ENCODE results near the gene MYO7A.

The MYO7A gene

DNA sequence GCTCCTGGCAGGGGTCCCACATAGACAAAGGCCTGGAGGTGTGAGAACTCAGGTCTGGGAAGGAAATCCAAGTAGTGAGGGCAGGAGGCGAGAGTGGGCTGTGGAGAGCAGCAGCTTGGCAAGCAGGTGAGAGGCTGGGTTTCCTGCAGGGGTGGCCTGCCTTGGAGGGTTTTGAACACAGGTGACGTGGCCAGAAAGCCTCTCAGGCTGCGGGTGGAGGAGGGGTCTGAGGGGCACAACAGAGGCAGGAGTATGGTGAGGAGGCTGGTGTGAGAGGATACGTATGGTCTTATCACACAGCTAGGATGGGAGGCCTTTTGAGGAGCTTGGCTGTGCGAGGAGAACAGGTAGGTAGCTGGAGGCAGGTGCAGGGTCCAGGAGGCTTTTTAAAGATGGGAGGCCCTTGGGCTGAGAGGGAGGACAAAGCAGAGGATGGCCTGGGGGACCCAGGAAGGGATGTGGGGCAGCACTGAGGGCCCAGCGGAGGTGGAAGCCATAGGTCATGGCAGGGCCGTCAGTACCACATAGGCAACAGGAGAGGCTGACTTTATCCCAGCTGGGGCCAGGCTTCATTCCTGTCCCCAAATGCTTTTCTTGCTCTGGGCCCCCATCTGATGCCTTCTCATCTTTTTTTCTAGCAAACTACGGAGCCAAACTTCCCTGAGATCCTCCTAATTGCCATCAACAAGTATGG, 84.4 kb downstream of the MYO7A start:
- no peak for DNase-seq (ENCODE audit: low read depth in 4 of 4, low spot score in 1 of 4)

DNA sequence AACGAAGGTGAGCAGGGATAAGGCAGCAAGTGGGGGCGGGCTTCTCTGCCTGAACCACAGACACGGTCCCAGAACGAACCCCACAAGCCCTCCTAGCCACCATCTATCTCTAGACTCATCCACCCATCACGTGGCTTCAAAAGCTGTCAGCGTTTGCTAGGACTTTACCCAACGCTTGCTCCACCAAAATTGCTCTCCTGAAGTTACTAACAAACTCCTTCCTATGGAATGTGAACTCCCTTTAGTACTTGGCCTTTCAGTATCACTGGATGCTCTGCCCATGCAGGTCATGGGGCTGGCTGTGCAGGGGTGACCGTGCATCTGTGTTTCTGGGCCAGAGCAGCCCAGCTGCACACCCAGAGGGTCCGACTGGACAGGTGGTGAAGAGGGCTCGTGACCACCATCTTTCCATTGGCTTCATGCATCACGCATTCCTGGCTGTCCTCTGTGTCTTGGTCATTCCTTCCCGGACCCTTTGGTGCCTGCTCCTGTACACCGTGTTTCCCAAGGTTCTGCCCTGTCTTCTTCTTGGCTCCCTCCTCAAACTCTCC, 85.1 kb downstream of the MYO7A start:
- DNase-seq (ENCODE audit: low read depth in 4 of 4, low spot score in 1 of 4), result no peak

- no peak for DNase-seq (ENCODE audit: low read depth in 4 of 4, low spot score in 1 of 4)
Measured at GRCh38 chr11:77213589-77214428, 85.8 kb downstream of the MYO7A start.

DNA sequence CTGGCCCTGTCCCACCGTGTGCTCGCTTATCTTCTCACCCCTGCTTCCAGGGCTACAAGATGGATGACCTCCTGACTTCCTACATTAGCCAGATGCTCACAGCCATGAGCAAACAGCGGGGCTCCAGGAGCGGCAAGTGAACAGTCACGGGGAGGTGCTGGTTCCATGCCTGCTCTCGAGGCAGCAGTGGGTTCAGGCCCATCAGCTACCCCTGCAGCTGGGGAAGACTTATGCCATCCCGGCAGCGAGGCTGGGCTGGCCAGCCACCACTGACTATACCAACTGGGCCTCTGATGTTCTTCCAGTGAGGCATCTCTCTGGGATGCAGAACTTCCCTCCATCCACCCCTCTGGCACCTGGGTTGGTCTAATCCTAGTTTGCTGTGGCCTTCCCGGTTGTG, 86.5 kb downstream of the MYO7A start:
- no peak for DNase-seq (ENCODE audit: low read depth in 4 of 4, low spot score in 1 of 4)

- DNase-seq (ENCODE audit: low read depth in 4 of 4, low spot score in 1 of 4), result no peak
Measured at GRCh38 chr11:77215106-77215505, 87.1 kb downstream of the MYO7A start.

DNA sequence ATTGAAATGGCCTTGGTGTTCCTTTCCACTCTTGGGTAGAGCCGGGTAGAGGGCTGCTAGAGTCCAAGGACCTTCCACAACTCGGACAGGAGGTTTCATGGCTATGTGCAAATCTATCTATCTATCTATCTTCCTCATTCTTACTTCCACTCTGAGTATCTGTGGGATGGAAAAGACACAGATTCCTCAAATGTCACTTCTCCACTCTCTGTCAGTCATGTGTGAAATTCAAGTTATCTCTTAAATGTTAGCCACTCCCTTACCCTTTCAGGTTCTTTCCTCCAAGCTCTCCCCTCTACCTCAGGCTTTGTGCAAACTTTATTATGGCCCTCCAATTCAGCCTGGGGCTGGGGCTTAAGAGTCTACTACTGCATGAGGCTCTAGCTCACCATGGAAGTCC, 89.1 kb downstream of the MYO7A start:
- no peak for DNase-seq (ENCODE audit: low read depth in 4 of 4, low spot score in 1 of 4)

DNA sequence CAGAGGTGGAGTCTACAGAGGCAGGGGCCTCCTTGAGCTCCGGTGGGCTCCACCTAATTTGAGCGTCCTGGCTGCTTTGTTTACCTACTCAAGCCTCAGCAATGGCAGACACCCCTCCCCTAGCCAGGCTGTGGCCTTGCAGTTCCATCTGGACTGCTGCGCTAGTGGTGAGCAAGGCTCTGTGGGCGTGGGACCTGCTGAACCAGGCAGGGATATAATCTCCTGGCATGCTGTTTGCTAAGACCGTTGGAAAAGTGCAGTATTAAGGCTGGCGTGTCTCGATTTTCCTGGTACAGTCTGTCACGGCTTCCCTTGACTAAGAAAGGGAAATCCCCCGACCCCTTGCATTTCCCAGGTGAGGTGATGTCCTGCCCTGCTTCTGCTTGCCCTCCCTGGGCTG, 95.8 kb downstream of the MYO7A start:
- no peak for DNase-seq (ENCODE audit: low read depth in 4 of 4, low spot score in 1 of 4)

GRCh38 chr11:77230878-77231605, 103.0 kb downstream of the MYO7A start:
- DNase-seq (ENCODE audit: low read depth in 4 of 4, low spot score in 1 of 4), result no peak

DNA sequence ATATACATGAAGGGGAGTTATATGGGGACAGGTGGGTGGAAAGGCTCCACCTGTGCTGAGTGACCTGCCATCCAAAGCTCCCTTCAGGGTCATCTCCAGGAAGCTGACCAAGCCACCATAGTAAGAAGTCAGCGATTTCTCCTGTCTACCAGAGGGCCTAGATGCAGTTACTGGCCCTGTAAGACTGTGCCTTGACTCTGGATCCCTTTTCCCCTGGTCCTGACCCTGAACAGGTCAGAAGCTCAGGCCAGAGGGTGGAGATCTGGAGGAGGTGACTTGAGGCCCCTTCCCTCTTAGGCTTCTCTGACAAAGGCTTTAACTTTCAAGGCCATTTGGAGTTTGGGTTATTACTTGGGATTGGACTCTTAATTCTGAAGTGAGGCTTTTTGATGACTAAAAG, 103.8 kb downstream of the MYO7A start:
- no peak for DNase-seq (ENCODE audit: low read depth in 4 of 4, low spot score in 1 of 4)

GRCh38 chr11:77232242-77232641, 104.2 kb downstream of the MYO7A start:
- DNase-seq (ENCODE audit: low read depth in 4 of 4, low spot score in 1 of 4), result no peak

DNA sequence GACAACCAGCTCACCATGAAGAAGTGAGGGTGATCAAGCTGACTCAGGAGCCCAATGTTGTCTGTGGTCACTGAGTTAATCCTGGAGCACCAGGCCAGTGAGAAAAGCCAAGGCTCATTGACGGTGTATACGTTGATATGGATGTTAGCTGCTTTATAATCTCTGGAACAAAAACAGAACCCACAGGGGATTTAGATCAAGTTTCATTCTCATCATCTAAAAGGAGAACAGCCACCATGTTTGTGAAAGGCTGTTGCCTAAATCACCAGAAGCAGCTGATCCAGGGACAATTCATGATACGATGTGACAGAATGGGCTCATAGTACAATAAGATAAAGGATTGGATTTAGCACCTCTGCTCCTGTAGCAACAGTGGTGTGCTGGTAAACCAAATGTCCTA, 105.0 kb downstream of the MYO7A start:
- no peak for DNase-seq (ENCODE audit: low read depth in 4 of 4, low spot score in 1 of 4)

DNA sequence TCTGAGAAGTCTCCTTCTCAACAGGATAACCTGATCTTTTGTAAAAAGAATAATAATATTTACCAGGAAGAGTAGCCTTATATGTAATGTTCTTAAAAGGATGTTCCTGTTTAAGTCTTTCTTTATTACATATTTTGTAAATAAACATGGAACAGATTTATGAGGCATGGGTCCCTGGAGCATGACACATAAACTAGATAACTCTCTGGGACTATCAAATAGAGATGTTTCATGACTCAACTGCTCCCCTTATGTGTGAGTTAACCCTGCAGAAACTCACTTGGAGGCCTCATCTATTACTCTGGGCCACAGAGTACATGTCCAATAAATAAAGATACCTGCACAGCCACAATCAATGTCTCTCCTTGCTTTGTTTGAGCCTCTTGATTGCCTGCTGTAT, 108.9 kb downstream of the MYO7A start:
- DNase-seq (ENCODE audit: low read depth in 4 of 4, low spot score in 1 of 4), result no peak

GRCh38 chr11:77244277-77245027, 116.4 kb downstream of the MYO7A start:
- DNase-seq (ENCODE audit: low read depth in 4 of 4, low spot score in 1 of 4), result no peak

GRCh38 chr11:77249427-77249826, 121.4 kb downstream of the MYO7A start:
- DNase-seq (ENCODE audit: low read depth in 4 of 4, low spot score in 1 of 4), result no peak

DNA sequence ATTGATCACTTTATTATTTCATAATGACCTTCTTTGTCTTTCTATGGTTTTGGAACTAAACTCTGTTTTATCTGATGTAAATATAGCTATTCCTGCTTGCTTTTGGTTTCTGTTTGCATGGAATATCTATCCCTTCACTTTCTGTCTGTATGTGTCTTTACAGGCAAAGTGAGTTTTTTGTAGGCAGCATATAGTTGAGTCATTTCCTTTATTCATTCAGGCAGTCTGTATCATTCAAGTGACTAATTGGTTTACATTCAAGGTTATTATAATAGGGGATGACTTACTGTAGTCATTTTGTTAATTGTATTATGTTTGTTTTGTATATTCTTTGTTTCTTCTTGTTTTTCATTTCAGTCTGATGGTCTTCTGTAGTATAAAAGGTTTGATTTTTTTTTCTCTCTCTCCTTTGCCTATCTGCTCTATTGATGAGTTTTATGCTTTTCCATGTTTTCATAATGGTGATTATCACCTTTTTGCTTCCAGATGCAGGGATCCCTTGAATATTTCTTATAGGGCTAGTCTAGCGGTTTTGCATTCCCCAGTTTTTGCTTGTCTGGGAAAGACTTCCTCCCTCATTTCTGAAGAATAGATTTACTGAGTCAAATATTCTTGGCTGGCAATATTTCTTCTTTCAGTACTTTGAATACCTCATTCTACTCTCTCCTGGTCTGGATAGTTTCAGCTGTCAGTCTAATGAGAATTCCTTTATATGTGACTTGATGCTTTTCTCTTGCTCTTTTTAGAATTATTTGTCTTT, 123.0 kb downstream of the MYO7A start:
- DNase-seq (ENCODE audit: low read depth in 4 of 4, low spot score in 1 of 4), result no peak

DNA sequence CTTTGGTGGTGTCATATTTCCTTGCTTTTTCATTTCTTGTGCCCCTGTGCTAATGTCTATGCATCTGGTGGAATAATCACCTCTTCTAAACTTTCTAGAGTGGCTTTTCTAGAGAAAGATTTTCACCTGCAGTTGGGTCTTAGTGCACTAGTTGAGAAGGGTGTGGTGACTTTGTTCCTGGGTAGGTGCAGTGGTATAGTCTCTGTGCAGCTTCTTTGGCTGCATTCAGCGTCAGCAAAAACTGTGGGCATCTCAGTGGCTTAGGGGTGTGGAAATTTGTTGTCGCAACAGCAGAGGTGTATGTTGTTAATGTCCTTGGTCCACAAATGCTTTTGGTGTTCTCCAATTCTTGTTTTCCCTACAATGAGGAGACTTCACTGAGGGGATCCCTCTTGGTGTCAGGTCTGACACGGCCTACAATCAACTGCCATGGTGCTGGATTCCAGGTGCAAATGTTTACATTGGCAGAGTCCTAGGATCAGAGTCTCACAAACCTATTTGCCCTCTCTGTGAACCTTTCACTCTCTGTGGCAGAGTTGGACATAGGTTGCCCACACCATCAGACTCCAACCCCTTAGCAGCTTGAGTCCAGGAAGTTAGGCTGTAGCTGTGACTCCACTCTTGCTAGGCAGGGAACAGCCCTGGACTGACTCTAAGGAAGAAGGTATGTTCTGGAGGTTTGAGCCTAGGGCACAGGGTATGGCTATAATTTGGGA, 124.7 kb downstream of the MYO7A start:
- DNase-seq (ENCODE audit: low read depth in 4 of 4, low spot score in 1 of 4), result no peak

DNA sequence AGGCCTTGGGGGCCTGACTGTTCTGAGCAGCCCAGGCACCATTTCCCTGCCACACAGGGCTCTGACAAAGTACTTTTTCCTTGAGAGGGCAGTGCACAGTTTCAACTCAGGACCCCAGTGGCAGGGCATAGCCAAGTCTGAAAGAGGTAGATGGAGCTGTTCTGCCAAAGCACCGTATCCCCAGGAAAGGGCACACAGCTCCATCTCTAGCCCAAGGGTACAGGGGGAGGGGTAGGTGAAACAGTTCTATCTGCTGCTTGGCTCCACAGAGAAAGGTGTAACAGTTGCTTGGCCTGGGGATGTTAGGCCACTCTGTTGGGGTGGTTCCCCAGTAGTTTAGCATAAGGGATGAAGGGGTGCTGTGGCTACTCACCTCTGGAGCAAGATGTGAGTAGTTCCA, 125.6 kb downstream of the MYO7A start:
- DNase-seq (ENCODE audit: low read depth in 4 of 4, low spot score in 1 of 4), result no peak

GRCh38 chr11:77259641-77260040, 131.6 kb downstream of the MYO7A start:
- no peak for DNase-seq (ENCODE audit: low read depth in 4 of 4, low spot score in 1 of 4)

- no peak for DNase-seq (ENCODE audit: low read depth in 4 of 4, low spot score in 1 of 4)
Measured at GRCh38 chr11:77262803-77263202, 134.8 kb downstream of the MYO7A start.
